GM21737 (cell line): Measurements from ENCODE around the gene ZAP70.

ENCODE experiments used
- ATAC-seq: cut with Tn5 transposase; IDR thresholded peaks from one replicate; pipeline ENCODE4 v1.9.1; 2021; ENCODE audit warnings: mild to moderate bottlenecking, moderate library complexity; ENCODE audit not compliant: unreplicated experiment

The ZAP70 gene

DNA sequence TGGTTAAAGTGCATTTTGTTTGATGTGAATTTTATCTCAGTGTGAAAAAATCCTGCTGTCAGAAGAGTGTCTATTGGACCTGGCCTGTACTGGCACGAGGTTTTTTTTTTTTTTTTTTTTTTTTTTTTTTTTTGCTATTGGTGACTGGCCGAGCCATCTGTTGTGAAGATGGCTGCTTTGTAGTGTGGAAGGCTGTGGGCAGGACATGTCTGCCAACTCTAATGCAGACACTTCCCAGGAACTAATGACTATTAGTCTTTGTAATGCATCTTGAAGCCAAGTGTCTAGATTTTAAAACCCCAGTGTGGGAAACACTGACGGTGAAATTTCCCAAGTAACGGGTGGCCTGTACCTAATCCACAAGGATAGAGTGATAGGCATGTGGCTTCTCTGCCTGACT is 34.3 kb downstream of the ZAP70 start:
- ATAC-seq, result no peak

GRCh38 chr2:97749581-97749980 is 36.2 kb downstream of the ZAP70 start:
- ATAC-seq, result no peak

DNA sequence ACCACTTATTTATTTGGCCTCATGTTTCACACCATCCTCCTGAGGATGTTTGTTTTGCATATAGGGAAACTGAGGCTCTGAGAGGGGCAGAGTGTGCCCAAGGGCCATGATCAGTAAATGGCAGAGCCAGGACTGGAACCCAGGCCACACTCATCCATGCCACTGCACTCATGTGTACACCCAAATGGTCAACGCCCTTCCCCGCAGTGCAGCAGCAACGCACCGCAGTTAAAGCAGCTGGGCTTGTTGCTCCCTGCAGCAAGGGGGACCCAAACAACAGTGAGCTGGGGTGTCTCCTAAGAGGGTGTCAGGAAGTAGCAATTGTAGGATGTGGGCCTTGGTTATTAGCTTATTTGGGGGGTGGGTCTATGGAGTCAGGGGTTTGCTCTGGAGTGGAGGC is 36.6 kb downstream of the ZAP70 start:
- ATAC-seq, result no peak

GRCh38 chr2:97751752-97752151 is 38.4 kb downstream of the ZAP70 start:
- no peak for ATAC-seq

DNA sequence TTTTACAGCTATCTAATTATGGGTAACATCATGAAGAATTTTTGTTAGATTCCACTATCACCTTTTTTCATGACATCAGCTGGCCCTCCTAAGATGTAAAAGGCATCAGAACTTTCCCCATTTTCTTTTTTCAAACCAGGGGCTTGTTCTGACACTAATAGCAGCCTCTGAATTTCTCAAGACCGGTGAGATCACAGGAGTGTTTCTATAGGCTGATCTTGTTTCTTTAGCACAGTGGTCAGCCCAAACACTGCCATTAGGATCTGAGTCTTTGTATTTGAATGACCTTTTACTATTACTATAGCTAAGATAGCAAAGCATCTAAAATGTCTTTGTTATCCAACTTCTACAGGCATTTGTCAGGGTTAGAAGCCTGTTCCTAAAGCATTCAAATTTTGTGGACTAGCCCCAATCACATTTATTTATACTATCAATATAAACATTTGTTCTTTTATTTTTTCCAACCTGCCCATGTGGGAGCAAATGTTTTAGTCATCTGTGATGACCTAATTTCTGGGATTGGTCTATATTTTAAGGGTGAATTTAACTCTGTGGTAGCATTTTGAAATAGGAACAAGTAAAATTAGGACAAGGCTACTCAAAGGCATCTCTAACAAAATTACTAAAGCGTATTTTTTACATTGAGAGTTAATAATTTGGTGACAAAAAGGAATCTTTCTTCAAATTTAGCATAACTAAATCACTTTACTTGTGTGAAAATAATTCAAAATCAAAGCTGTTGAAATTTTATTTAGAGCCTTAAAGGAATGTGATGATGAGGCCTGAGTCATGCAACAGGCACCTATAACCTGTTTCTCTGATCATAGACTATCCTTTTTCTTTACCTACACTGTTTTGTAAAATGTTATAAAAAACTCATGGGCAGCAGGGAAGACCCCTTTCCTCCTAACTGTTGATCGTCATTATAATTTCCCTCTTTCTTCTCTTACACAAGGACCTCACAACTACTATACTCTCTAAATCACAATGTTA is 39.3 kb downstream of the ZAP70 start:
- ATAC-seq, result no peak

DNA sequence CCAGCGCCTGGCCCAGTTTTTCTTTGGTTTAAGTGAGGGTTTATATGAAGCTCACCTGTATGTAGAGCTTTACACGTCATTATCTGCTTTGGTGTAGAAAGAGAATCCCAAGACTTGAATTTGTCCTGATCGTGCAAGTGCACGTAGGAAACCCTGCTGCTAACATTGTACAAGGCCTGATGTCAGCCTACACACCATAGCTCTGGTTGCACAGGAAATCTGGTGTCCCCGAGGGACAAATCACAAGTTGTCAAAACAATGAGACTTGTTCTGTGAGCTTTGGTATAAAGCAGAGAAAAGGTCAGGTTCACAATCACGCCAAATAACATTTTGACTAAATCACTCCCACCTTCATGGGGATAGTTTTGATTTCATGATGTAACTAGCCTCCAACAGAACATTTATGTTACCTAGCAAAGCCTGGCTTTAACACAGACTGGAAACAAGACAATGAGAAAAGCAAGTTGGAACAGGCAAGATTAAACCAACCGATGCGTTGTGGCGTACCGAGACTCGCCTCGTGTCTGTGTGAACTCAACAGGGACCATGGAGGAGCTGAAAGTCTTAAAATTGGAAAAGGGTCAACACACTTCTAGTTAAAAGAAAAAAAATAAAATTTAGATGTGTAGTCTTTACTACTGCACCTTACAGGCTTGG is 41.4 kb downstream of the ZAP70 start:
- ATAC-seq, result no peak

GRCh38 chr2:97755491-97755890 is 42.1 kb downstream of the ZAP70 start:
- ATAC-seq, result no peak

DNA sequence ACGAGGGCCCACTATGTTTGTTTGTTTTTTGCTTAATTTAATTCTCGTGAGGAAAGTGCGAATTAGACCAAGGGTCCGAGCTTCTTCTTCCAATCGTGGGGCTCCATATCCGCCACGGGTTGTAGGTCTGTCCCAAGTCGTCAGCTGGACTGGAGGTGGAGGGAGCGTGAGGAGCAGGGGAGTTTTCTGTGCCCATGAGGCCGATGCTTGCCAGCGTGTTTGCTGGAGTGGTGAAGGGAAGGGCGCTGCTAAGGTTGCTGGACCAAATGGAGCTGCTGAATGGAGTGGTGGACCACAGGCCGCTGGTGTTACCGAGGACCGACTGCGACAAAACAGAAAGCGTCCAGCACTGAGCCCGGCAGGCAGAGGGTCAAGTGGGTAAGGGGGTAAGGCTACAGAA is 43.7 kb downstream of the ZAP70 start:
- ATAC-seq, result no peak

GRCh38 chr2:97758131-97758705 is 44.8 kb downstream of the ZAP70 start:
- no peak for ATAC-seq

DNA sequence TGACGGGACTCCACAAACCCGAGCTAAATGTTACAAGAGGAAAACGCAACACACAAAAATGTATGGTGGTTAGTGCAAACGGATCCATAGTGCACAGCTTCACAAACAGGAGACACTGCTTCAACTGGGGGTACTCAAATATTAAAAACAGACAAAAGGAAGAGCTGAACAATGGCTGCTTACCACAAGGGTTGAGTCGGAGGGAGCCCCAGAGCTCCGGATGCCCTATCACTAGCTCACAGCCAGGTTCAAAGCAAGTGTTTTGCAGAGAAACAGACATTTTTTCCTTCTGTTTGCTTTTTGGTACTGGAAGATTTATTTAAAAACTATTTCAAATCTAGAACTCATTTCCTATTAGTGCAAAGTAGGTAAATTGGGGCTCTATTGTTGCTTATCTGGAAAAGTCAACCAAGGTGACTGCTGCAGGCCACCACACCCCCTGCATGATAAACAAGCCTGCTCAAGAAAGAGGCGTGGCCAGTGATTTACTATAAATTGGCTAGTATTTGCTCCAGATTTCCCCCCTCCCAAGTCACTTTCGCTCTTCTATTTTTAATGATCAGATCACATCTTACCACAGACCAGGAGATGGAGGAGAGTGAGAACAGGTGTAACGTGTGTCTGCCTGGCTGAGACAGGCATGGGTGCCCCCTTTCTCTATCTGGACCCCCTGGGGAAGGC is 46.5 kb downstream of the ZAP70 start:
- ATAC-seq, result no peak

DNA sequence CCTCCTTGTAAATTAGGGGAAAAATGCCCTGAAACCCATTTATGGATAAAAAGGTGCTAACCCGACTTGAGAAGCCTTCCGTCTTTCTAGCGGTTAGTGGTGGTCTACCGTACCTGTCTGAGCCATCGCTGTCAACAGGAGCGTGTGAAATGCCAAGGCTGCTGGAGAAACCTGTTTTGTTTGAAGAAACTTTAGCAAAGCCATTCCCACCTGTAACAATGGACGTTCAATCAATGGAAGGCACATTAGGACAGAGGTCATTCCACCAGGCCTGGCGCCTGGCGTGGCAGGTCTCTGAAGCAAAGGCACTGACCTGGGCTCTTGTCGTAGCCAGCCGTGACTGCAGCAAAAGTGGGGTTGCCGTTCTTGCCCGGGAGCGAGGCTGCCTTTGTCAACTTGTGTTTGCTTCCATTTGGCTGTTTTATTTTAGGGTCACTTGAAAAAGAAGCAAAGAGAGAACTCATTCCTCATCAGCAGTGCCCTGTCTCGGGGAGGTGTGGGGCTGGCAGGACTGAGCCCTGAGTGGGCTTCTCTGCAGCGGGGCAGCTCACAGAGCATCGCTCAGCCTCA is 47.2 kb downstream of the ZAP70 start:
- ATAC-seq, result no peak

- ATAC-seq, result no peak
Observed at GRCh38 chr2:97761192-97761591, 47.8 kb downstream of the ZAP70 start.

DNA sequence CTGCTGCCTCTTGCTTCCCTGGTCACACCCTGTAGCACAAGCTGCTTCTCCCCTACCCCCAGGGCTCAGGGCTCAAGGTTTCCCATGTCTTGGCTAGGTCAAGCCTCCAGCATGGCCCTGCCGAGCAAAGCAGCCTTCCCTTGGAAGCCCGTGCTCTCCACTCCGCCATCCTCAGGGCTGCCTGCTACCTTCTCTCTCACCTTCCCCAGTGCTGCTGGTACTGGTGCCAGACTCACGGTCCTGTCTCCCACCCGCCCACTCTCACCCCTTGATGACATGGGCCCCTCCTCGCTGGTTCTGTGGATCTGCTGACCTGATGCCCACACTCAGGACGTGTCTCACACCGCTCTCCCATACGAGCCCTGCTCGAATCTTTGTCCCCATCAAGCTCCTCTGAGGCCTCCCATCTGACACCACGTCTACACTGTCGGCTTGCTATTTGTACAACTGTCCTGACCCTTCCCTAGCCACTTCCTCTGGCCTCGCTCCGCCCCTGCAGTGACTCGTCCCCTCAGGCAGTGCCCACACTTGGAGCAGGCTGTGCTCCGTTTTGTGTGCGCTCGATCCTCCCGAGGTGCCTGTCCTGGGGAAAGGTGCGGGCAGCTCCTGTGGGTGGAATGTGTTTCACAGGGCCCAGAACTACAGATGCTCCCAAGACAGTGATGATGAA is 49.9 kb downstream of the ZAP70 start:
- no peak for ATAC-seq

DNA sequence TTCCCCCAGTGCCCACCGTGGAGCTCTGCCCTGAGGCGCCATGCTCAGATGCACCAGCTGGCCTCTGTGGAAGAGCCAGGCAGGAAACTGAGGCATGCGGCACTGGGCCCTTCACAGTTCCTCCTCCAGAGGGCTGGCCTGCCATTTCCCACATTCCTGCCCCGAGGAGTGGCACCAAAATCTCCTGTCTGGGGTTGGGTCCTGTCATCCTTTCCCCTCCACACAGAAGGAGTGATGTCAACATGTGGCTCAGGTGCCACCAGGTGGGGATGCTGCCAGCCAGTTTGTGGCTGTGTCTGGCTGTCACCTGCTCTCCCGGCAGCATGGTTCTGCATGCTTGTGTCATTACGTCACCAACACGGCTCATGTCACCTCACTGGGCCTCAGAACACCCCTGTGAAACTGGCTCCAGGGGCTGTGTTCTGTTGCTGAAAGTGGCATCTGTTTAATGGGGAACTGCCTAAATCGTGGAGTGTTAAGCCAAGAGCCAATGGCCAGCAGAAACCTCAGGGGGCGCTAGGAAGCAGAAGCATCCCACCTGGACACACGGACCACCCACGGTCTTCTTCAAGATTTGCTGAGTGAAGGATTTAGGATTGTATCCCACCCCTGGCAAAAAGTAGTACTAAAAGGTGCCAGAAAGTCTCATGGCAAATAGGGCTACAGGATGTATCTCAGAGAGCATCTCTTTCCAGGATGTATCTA is 51.3 kb downstream of the ZAP70 start:
- ATAC-seq, result no peak

- ATAC-seq, result no peak
Observed at GRCh38 chr2:97765933-97766332, 52.6 kb downstream of the ZAP70 start.

DNA sequence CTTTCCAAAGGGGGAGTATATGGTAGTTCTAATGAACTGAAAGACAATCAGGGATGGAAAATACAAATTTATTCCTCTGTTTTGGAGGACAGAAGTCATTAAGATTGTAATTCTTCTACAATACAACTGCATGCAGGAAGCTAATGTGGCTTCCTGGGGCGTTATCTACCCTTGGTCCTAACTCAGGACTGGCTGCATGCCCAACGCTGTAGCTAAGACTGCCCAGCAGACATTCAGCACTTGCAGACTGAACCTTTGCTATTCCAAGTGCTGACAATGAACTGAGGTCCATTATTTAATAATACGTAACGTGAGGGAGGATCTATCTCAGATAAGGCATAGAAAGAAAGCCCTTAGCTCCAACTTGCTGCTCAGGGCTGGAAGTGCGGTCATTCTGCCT is 53.2 kb downstream of the ZAP70 start:
- no peak for ATAC-seq

DNA sequence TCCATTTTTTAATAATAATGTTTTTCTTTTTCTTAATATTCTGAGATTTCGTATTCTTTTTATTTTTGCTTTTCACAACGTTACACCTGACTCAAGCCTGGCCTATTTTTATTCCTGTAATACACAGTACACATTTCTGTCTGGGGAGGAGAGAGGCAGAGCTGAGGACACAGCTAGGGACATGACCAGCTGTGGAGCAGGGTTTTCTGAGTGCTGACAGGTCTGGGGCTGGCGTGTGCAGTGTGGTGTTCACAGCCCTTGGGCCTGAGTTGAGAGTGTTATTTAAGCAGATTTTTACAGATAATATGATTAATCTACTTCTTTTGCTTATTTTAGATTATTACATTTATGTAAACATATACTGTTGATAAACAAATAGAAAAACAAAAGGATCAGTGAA is 55.9 kb downstream of the ZAP70 start:
- no peak for ATAC-seq

DNA sequence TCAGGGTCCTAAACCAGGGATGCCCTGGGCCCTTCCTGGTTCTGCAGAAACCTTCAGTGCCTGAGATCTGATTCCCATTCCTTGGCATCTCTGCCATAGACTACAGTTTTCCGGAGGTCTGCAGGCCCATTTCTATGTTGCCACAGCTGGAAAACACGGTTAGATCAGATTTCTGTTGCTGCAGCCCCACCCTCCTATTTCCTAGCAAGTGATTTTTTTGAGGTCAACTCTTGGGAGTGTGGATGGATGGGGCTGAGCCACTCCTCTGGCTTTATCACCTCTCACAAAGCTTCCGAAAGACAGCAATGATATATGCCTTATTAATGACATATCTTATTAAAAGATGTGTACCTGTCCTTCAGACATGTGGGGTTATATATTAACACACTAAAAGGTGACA is 56.3 kb downstream of the ZAP70 start:
- ATAC-seq, result no peak

- ATAC-seq, result no peak
Observed at GRCh38 chr2:97770445-97770844, 57.1 kb downstream of the ZAP70 start.

GRCh38 chr2:97774425-97774824 is 61.0 kb downstream of the ZAP70 start:
- ATAC-seq, result no peak
